ENCODE results near the gene AFF3.

GRCh38 chr2:99886418-99886817, 256.0 kb downstream of the AFF3 start:
- TF ChIP-seq CTCF (IDR thresholded peaks at IDR 0.05): no peak
- TF ChIP-seq EP300 (IDR thresholded peaks at IDR 0.05): no peak
